Neural cell (in vitro differentiated cells): ENCODE data around the gene TEKT2. TPM values are rescaled to one million over a fixed set of nuclear protein-coding genes. Genes with fewer than 3 reads are reported as not detected.

Source experiments
- H2AFZ ChIP-seq: fragments of 200-600, 300-800 bp; sonication (generic), shearing (Covaris generic); 2 replicates; pipeline ENCODE4 v1.6.0; 2014; ENCODE audit warnings: low read depth, mild to moderate bottlenecking, antibody characterized with exemption, low read length, moderate library complexity
- H3F3A ChIP-seq: fragments of 200-600 bp; shearing (Covaris generic); 2 replicates; pipeline ENCODE4 v1.6.1; 2016; ENCODE audit warnings: mild to moderate bottlenecking, moderate library complexity, mixed read lengths, antibody characterized with exemption, low read length; ENCODE audit not compliant: insufficient read depth, poor library complexity, severe bottlenecking
- H3K27ac ChIP-seq: fragments of 200-600, 300-800 bp; sonication (generic), shearing (Covaris generic); 2 replicates; pipeline ENCODE4 v1.5.1; 2014; ENCODE audit warnings: mild to moderate bottlenecking, low read length, moderate library complexity
- H3K27me3 ChIP-seq: fragments of 300-800, 200-600 bp; sonication (generic), shearing (Covaris generic); 2 replicates; pipeline ENCODE4 v1.6.0; 2014; ENCODE audit warnings: mild to moderate bottlenecking, low read depth, low read length, moderate library complexity; ENCODE audit not compliant: insufficient read depth
- H3K36me3 ChIP-seq: fragments of 300-800, 200-600 bp; sonication (generic), shearing (Covaris generic); 2 replicates; pipeline ENCODE4 v1.5.1; 2014; ENCODE audit warnings: mild to moderate bottlenecking, antibody characterized with exemption, low read length, moderate library complexity; ENCODE audit not compliant: insufficient read depth
- H3K4me2 ChIP-seq: fragments of 300-800, 200-600 bp; sonication (generic), shearing (Covaris generic); 2 replicates; pipeline ENCODE4 v1.6.0; 2014; ENCODE audit warnings: mild to moderate bottlenecking, low read length
- H3K4me3 ChIP-seq: fragments of 300-800, 200-600 bp; sonication (generic), shearing (Covaris generic); 2 replicates; pipeline ENCODE4 v1.5.1; 2014; ENCODE audit warnings: mild to moderate bottlenecking, low read length, moderate library complexity
- H3K79me2 ChIP-seq: fragments of 200-600 bp; shearing (Covaris generic); replicated peaks from 2 replicates; pipeline ENCODE4 v1.6.0; 2014; ENCODE audit warnings: mild to moderate bottlenecking, low read length, moderate library complexity; ENCODE audit not compliant: insufficient read depth
- H3K9ac ChIP-seq: fragments of 300-800, 200-600 bp; sonication (generic), shearing (Covaris generic); 2 replicates; pipeline ENCODE4 v1.6.1; 2016; ENCODE audit warnings: mild to moderate bottlenecking, low read length, mixed read lengths
- H3K9me2 ChIP-seq: fragments of 200-600 bp; shearing (Covaris generic); 2 replicates; pipeline ENCODE4 v1.6.1; 2016; ENCODE audit warnings: mild to moderate bottlenecking, low read length, mixed read lengths; ENCODE audit not compliant: insufficient read depth
- H3K9me3 ChIP-seq: fragments of 200-600, 300-800 bp; sonication (generic), shearing (Covaris generic); 2 replicates; pipeline ENCODE4 v1.6.1; 2016; ENCODE audit warnings: mild to moderate bottlenecking, mixed run types, low read length, moderate library complexity, mixed read lengths
- H4K20me1 ChIP-seq: fragments of 200-600 bp; shearing (Covaris generic); 2 replicates; pipeline ENCODE4 v1.6.1; 2016; ENCODE audit warnings: mild to moderate bottlenecking, mixed run types; ENCODE audit not compliant: insufficient read depth
- CTCF ChIP-seq: fragments of 450-650 bp; IDR thresholded peaks from 2 replicates; pipeline ENCODE4 v1.5.1; 2014; ENCODE audit warnings: antibody characterized with exemption, mild to moderate bottlenecking, moderate library complexity; ENCODE audit not compliant: poor library complexity, severe bottlenecking
- EP300 ChIP-seq: fragments of 450-650 bp; conservative IDR thresholded peaks from 2 replicates; pipeline ENCODE4 v1.6.1; 2014; ENCODE audit warnings: antibody characterized with exemption, mild to moderate bottlenecking, moderate library complexity; ENCODE audit not compliant: poor library complexity, severe bottlenecking
- EZH2 ChIP-seq: fragments of 200-600, 300-800 bp; shearing (Covaris generic), sonication (generic); IDR thresholded peaks from 2 replicates; pipeline ENCODE4 v1.6.1; 2014; ENCODE audit warnings: antibody characterized with exemption, low read length, borderline replicate concordance, mild to moderate bottlenecking; ENCODE audit not compliant: insufficient read depth, poor library complexity, severe bottlenecking
- MXI1 ChIP-seq: fragments of 450-650 bp; conservative IDR thresholded peaks from 2 replicates; pipeline ENCODE4 v1.6.1; 2014; ENCODE audit warnings: antibody characterized with exemption, mild to moderate bottlenecking; ENCODE audit not compliant: poor library complexity, severe bottlenecking
- POLR2AphosphoS5 ChIP-seq: IDR thresholded peaks from 2 replicates; pipeline ENCODE4 v1.6.1; 2012
- RAD21 ChIP-seq: fragments of 450-650 bp; conservative IDR thresholded peaks from 2 replicates; pipeline ENCODE4 v1.6.1; 2014; ENCODE audit warnings: antibody characterized with exemption, mild to moderate bottlenecking, moderate library complexity
- REST ChIP-seq: IDR thresholded peaks from 2 replicates; pipeline ENCODE4 v1.6.1; 2012; ENCODE audit warnings: borderline replicate concordance
- SMC3 ChIP-seq: fragments of 450-650 bp; conservative IDR thresholded peaks from 2 replicates; pipeline ENCODE4 v1.6.1; 2014; ENCODE audit warnings: antibody characterized with exemption, mild to moderate bottlenecking, moderate library complexity; ENCODE audit not compliant: poor library complexity
- TAF1 ChIP-seq: IDR thresholded peaks from 2 replicates; pipeline ENCODE4 v1.6.1; 2012; ENCODE audit warnings: low read depth
- polyA plus RNA-seq: library from polyadenylated mRNA; depleted of rRNA; stranded (reverse); fragments of >200 nt; gene quantifications from 2 replicates; pipeline ENCODE4 v1.2.3, GENCODE V29; 2014

Gene TEKT2
- polyA plus RNA-seq, 1 donor from 2014 or later = 32.1 TPM

DNA sequence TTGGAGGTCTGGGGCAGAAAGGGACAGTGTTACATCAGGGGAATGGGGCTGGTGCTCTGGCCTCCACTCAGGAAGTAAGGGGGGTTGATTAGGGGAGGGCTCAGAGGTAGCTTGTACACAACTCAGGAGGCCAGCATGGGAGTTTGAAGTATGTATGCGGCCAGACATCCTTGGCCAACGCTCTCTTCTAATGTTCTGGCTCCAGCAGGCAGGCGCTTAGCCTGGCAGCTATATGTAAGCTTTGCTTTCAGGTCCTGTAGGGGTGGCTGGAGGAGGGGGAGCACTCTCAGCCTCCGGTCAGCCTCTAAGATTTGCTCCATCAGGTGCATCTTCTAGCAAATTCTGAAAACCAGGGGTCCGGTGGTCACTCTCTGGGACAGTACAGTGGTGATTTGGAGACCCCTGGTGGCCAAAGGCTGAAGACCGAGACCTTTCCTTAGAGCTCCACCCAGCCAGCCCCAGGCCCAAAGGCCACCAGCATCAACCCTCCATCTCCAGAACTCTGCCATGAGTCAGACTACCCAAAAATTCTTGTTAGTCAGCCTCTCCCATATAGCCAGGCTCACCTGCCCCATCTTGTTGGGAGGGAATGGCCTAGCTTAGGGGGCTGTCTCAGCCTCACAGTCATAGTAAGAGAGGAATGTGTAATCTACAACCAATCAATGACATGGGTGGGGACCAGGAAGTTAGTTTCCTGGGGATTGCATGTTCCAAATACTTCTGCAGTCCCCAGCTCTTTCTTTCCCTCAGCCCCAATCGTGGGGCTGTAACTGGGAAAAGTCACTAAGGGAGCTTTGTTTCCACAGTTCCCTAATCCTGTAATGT, 50.8 kb downstream of the TEKT2 start:
- H3K27me3 ChIP-seq = no peaks in the 10 kb centered on the region
- H3K4me2 ChIP-seq = no peak overlapping the region
- no peaks in the 10 kb centered on the region for H3K9me2 ChIP-seq
- TF ChIP-seq TAF1 = no peak
- peak; percentile 54 for TF ChIP-seq SMC3
- no peak for TF ChIP-seq REST
- TF ChIP-seq RAD21 = peak; percentile 46
- no peak for TF ChIP-seq POLR2AphosphoS5
- TF ChIP-seq CTCF = peak; percentile 50
- no peaks in the 10 kb centered on the region for H3K9me3 ChIP-seq
- peaks cover 5% of the 10 kb centered on the region for H3K36me3 ChIP-seq
- H3K4me3 ChIP-seq = no peak overlapping the region
- no peaks in the 10 kb centered on the region for H3F3A ChIP-seq
- no peaks in the 10 kb centered on the region for H3K79me2 ChIP-seq
- H3K9ac ChIP-seq = no peak overlapping the region
- no peak overlapping the region for H2AFZ ChIP-seq
- no peaks in the 10 kb centered on the region for H4K20me1 ChIP-seq
- H3K27ac ChIP-seq = no peak overlapping the region

DNA sequence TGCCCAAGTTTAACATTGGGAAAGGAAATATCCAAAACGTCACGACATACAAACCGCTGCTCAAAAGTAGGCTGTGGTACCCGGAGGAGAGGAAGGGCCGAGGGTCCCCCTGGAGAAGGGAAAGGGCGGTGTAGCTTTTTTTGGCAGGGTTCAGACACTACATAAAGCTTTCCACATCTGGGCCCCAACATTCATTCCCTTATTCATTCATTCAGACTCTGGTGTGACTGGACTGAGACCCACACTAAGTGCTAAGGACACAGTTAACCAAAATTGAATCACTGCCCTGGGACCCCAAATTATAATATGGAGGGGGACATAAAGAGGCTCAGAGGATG, 51.4 kb downstream of the TEKT2 start:
- H3K36me3 ChIP-seq = peaks cover 5% of the 10 kb centered on the region
- no peaks in the 10 kb centered on the region for H3F3A ChIP-seq
- H3K4me2 ChIP-seq = no peak overlapping the region
- no peak overlapping the region for H3K4me3 ChIP-seq
- no peak overlapping the region for H2AFZ ChIP-seq
- no peak overlapping the region for H3K27ac ChIP-seq
- H3K27me3 ChIP-seq = no peaks in the 10 kb centered on the region
- no peaks in the 10 kb centered on the region for H3K9me2 ChIP-seq
- no peaks in the 10 kb centered on the region for H3K79me2 ChIP-seq
- no peaks in the 10 kb centered on the region for H3K9me3 ChIP-seq
- TF ChIP-seq SMC3 (no peak), EP300 (no peak), TAF1 (no peak), EZH2 (no peak), RAD21 (no peak)
- H3K9ac ChIP-seq = no peak overlapping the region
- no peaks in the 10 kb centered on the region for H4K20me1 ChIP-seq

DNA sequence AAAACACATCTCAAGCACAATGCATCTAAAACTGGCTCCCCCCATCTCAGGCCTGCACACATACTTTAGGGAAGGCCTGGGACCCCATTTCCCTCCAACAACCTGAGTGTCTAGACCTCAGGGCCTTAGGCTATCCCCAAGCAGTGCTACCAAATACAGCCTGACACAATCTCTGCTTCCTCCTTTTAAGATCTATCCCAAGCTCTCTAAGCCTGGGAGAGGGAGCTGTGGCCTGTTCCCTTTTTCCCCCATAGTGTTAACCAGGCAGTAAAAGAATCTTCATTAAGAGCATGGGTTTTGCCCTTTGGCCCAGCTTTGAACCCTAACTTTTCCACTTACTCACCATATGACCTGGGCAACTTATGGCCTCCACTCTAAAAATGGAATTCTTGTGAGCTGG, 51.9 kb downstream of the TEKT2 start:
- H3K27me3 ChIP-seq = no peaks in the 10 kb centered on the region
- no peaks in the 10 kb centered on the region for H3K79me2 ChIP-seq
- no peaks in the 10 kb centered on the region for H4K20me1 ChIP-seq
- no peak overlapping the region for H3K9ac ChIP-seq
- H3F3A ChIP-seq = no peaks in the 10 kb centered on the region
- peaks cover 5% of the 10 kb centered on the region for H3K36me3 ChIP-seq
- no peak overlapping the region for H2AFZ ChIP-seq
- no peak overlapping the region for H3K4me3 ChIP-seq
- no peak for TF ChIP-seq SMC3
- no peak for TF ChIP-seq EP300
- TF ChIP-seq TAF1 = no peak
- TF ChIP-seq POLR2AphosphoS5 = no peak
- TF ChIP-seq MXI1 = no peak
- TF ChIP-seq EZH2 = no peak
- no peak for TF ChIP-seq REST
- TF ChIP-seq CTCF = no peak
- TF ChIP-seq RAD21 = no peak
- H3K27ac ChIP-seq = no peak overlapping the region
- H3K4me2 ChIP-seq = no peak overlapping the region
- no peaks in the 10 kb centered on the region for H3K9me3 ChIP-seq
- H3K9me2 ChIP-seq = no peaks in the 10 kb centered on the region
